Prostate gland (tissue), 2 donors: ENCODE data around the gene MTFR2. TPM values are rescaled to one million over a fixed set of nuclear protein-coding genes. Genes with fewer than 3 reads are reported as not detected.

Source experiments
- DNase-seq: peaks from one replicate; pipeline ENCODE4 v3.0.0-alpha.2; 2019; ENCODE audit warnings: low spot score
- H3K27ac ChIP-seq, 2 donors: fragments of 200-600 bp; sonication (generic); 2 replicates each; pipeline ENCODE4 v1.5.1; 2017 to 2019
- H3K27me3 ChIP-seq: fragments of 200-600 bp; sonication (generic); replicated peaks from 2 replicates; pipeline ENCODE4 v1.5.1; 2019; ENCODE audit not compliant: insufficient read depth
- H3K36me3 ChIP-seq, 2 donors: fragments of 200-600 bp; sonication (generic); 1 replicate in 1 of 2; 2 replicates in 1 of 2; pipeline versions ENCODE4 v1.5.1 to v1.8.1; 2017 to 2019
- H3K4me1 ChIP-seq: fragments of 200-600 bp; sonication (generic); replicated peaks from 2 replicates; pipeline ENCODE4 v1.5.1; 2019
- H3K4me3 ChIP-seq, 2 donors: fragments of 200-600 bp; sonication (generic); 2 replicates each; pipeline ENCODE4 v1.5.1; 2017 to 2019
- H3K9me3 ChIP-seq: fragments of 200-600 bp; sonication (generic); 2 replicates; pipeline ENCODE4 v1.5.1; 2017
- POLR2A ChIP-seq: fragments of 450-650 bp; IDR thresholded peaks from one replicate; pipeline ENCODE4 v1.6.1; 2016; ENCODE audit warnings: antibody characterized with exemption, mild to moderate bottlenecking
- POLR2AphosphoS5 ChIP-seq: sonication (generic); formaldehyde crosslinking; IDR thresholded peaks from one replicate; pipeline ENCODE4 v1.6.1; 2017; ENCODE audit warnings: antibody characterized with exemption
- WGBS: methylation state at CpG from one replicate; pipeline ENCODE4 v1.1.5; 2018; 5-methylcytosine and 5-hydroxymethylcytosine counted together
- intact Hi-C: fragments of 100-400 bp; cut with DNase I; formaldehyde crosslinking; loops from one replicate; pipeline ENCODE4 v1.14.2; 2022
- total RNA-seq, 2 donors: library from RNA; depleted of rRNA; stranded (reverse); fragments of >200 nt; gene quantifications; one replicate each; pipeline ENCODE4 v1.1.0, GENCODE V29; 2016
- TF ChIP-seq, protein P1 (sequence below), 4 experiments: fragments of 200-600 bp in 2 of 4; fragments of 450-650 bp in 2 of 4; sonication (generic) in 2 of 4; IDR thresholded peaks; 1 replicate in 3 of 4; 2 replicates in 1 of 4; pipeline ENCODE4 v1.5.1; 2016 to 2019; ENCODE audit warnings: antibody characterized with exemption in 4 of 4, mild to moderate bottlenecking in 2 of 4, moderate library complexity in 2 of 4

The MTFR2 gene
- total RNA-seq, 2 donors from 2014 or later = 1.1 to 2.9 TPM

GRCh38 chr6:136236466-136237293, 13.4 kb downstream of the MTFR2 start:
- Histone ChIP-seq H3K4me3 (no peak overlapping the region), H3K9me3 (no peaks in the 10 kb centered on the region), H3K27me3 (no peaks in the 10 kb centered on the region), H3K36me3 (no peaks in the 10 kb centered on the region), H3K4me1 (no peaks in the 10 kb centered on the region), H3K27ac (no peak overlapping the region)
- 83% methylated on average over 9 of the region's 9 CpGs for WGBS
- intact Hi-C loops = no loop called here
- no peak for DNase-seq
- TF ChIP-seq, protein P1, sequence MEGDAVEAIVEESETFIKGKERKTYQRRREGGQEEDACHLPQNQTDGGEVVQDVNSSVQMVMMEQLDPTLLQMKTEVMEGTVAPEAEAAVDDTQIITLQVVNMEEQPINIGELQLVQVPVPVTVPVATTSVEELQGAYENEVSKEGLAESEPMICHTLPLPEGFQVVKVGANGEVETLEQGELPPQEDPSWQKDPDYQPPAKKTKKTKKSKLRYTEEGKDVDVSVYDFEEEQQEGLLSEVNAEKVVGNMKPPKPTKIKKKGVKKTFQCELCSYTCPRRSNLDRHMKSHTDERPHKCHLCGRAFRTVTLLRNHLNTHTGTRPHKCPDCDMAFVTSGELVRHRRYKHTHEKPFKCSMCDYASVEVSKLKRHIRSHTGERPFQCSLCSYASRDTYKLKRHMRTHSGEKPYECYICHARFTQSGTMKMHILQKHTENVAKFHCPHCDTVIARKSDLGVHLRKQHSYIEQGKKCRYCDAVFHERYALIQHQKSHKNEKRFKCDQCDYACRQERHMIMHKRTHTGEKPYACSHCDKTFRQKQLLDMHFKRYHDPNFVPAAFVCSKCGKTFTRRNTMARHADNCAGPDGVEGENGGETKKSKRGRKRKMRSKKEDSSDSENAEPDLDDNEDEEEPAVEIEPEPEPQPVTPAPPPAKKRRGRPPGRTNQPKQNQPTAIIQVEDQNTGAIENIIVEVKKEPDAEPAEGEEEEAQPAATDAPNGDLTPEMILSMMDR (IDR thresholded peaks at IDR 0.05) = no peak
- TF ChIP-seq POLR2AphosphoS5 (no peak), POLR2A (no peak)

DNA sequence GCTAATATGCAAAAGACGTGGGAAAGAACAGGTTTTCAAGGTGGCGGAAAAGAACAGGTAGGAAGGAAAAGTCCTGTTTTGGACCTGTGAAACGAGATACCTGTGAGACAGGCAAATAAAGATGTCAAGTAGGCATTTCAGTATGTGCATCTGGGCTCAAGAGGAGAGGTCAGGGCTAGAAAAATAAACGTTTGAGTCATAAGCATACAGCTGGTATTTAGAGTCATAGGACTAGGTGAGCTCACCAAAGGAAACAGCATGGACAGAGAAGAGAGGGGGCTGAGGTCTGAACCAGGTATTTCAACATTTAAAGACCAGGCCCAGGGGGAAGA, 14.9 kb downstream of the MTFR2 start:
- WGBS = 71% methylated on average over 4 of the region's 4 CpGs

GRCh38 chr6:136232701-136233100, 17.4 kb downstream of the MTFR2 start:
- H3K27me3 ChIP-seq = no peaks in the 10 kb centered on the region
- no peaks in the 10 kb centered on the region for H3K9me3 ChIP-seq
- no peak overlapping the region for H3K27ac ChIP-seq
- 91% methylated on average over 1 of the region's 1 CpG for WGBS
- H3K4me3 ChIP-seq = no peak overlapping the region
- TF ChIP-seq POLR2AphosphoS5 (no peak), POLR2A (no peak)
- TF ChIP-seq, protein P1 (IDR thresholded peaks at IDR 0.05) = no peak
- H3K36me3 ChIP-seq = no peaks in the 10 kb centered on the region
- H3K4me1 ChIP-seq = no peaks in the 10 kb centered on the region
- DNase-seq = no peak
- intact Hi-C loops = no loop called here

More for the DNA sequence above, 14.9 kb downstream of the MTFR2 start:
- Histone ChIP-seq H3K4me1 (no peaks in the 10 kb centered on the region), H3K36me3 (no peaks in the 10 kb centered on the region), H3K9me3 (no peaks in the 10 kb centered on the region), H3K27ac (no peak overlapping the region), H3K27me3 (no peaks in the 10 kb centered on the region), H3K4me3 (no peak overlapping the region)
- intact Hi-C loops = no loop called here
- DNase-seq = no peak
- TF ChIP-seq POLR2A (no peak), POLR2AphosphoS5 (no peak)
- TF ChIP-seq, protein P1 (IDR thresholded peaks at IDR 0.05) = no peak

DNA sequence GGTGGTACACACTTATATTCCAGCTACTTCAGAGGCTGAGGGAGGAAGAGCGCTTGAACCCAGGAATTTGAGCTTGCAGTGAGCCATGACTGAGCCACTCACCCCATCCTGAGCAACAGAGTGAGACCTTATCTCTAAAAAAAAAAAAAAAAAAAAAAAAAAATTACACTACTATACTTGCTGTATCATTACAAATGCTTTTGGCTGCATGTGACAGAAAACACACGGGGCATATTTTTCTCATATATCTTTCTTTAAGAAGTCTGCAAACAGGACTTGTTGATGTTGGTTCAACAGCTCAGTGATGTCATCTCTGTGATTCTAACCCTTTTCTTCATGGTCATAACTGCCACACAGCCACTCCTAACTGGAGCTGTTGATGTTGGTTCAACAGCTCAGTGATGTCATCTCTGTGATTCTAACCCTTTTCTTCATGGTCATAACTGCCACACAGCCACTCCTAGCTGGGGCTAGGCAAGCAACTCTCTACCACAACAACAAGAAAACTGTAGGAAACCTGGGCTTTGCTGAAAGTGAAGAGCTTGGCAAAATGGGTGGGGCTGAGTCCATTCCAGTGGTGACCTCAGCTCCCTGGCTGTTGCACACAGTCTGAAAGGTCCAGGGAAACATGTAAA, 19.8 kb downstream of the MTFR2 start:
- no peaks in the 10 kb centered on the region for H3K27me3 ChIP-seq
- no peaks in the 10 kb centered on the region for H3K9me3 ChIP-seq
- H3K27ac ChIP-seq = no peak overlapping the region
- H3K4me3 ChIP-seq = no peak overlapping the region
- no peak for TF ChIP-seq POLR2AphosphoS5
- TF ChIP-seq, protein P1 (IDR thresholded peaks at IDR 0.05) = no peak
- TF ChIP-seq POLR2A = no peak
- no peak for DNase-seq
- intact Hi-C loops = no loop called here
- WGBS = 82% methylated on average over 2 of the region's 2 CpGs
- H3K4me1 ChIP-seq = no peaks in the 10 kb centered on the region
- H3K36me3 ChIP-seq = no peaks in the 10 kb centered on the region
